Measurements from ENCODE around the gene CA5A.

Gene CA5A

DNA sequence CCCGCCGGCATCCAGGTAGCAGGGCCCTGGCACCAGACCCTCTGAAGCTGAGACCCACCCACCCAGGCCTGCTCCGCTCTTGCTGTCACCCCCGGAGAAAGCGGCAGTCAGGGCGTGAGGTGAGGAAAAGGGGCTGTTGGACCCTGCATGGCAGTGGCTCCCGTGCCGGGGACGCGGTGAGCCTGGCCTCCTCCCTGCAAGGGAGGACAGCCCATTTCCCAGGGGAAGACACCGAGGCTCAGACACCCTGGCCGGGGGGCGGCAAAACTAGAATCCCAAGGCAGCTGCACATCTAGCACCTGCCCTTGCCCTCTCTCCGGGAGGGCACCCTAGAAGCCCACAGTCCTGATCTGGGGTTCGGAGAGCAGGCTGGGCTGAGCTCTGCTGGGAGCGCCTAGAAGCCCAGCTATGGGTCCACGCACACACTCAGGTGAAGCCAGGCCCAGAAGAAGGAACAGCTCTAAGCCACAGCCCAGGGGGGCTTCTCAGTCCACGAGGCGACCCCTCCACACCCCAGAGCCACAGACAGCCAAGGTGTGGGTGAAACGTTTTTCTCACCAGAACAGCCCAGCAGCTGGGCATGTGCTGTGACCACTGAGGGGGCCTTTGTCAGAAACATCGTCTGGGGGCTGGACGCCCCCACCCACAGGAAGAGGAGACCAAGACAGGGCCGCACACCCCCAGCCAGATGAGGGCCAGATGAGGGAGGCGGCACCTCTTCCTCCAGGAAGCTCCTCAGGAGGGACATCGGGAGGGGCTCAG, 89.4 kb downstream of the CA5A start:
- DNase-seq (ENCODE audit: low read depth): no peak
- no peak for TF ChIP-seq CTCF (conservative IDR thresholded peaks at IDR 0.05; ENCODE audit: control insufficient read depth, insufficient read depth, low read depth, low read length)
- H3K4me3 ChIP-seq (ENCODE audit: control insufficient read depth, low read depth, low read length): no peak overlapping the region

- no peak for TF ChIP-seq CTCF (conservative IDR thresholded peaks at IDR 0.05; ENCODE audit: control insufficient read depth, insufficient read depth, low read depth, low read length)
- no peak overlapping the region for H3K4me3 ChIP-seq (ENCODE audit: control insufficient read depth, low read depth, low read length)
- no peak for DNase-seq (ENCODE audit: low read depth)
Observed at GRCh38 chr16:87845807-87846619, 90.3 kb downstream of the CA5A start.

DNA sequence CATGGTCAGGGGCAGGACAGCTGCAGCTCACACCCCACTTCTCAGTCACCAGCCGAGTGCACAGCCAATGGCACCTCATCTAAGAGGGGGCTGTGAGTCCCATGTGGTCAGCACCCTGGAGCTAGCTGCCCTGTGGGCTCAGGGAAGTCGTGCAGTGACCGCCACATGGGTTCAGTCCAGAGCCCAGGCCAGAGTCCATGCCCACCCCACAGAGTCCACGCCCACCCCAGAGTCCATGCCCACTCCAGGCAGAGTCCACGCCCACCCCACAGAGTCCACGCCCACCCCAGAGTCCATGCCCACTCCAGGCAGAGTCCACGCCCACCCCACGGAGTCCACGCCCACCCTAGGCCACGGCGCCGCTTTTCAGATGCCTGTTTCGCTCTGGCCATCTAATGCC, 91.1 kb downstream of the CA5A start:
- no peak for DNase-seq (ENCODE audit: low read depth)
- TF ChIP-seq CTCF (conservative IDR thresholded peaks at IDR 0.05; ENCODE audit: control insufficient read depth, insufficient read depth, low read depth, low read length): no peak
- H3K4me3 ChIP-seq (ENCODE audit: control insufficient read depth, low read depth, low read length): no peak overlapping the region

GRCh38 chr16:87844809-87845208, 91.5 kb downstream of the CA5A start:
- TF ChIP-seq CTCF (conservative IDR thresholded peaks at IDR 0.05; ENCODE audit: control insufficient read depth, insufficient read depth, low read depth, low read length): no peak
- H3K4me3 ChIP-seq (ENCODE audit: control insufficient read depth, low read depth, low read length): no peak overlapping the region
- DNase-seq (ENCODE audit: low read depth): no peak

DNA sequence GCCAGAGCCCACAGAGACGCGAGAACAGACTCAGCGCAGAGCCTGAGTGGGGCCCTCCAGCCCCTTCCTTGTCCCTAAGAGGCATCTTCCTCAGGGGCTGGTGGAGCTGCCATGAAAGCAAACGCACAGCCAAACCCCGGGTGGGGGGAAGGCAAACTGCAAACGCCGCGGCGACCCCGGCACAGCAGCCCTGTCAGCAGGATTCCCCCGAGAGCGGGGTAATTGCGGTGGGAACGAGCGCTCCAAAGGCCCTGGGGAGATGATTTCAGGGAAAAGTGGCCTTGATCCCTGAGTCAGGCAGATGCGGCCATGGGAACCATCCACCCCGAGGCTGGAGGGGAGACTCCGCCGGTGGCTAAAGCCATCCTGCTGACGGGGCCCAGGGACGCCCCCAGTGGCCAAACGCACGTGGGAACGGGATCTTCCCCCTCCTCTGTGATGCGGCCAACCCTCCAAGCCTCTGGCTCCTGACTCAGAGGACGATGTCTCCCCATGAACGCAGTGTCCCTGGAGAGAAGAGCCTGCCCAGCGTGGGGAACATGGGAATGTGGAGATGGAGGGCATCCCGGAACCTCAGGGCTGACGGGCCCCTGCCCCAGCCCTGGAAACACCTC, 92.1 kb downstream of the CA5A start:
- DNase-seq (ENCODE audit: low read depth): peak; percentile 63

More for the DNA sequence above, 92.1 kb downstream of the CA5A start:
- H3K4me3 ChIP-seq (ENCODE audit: control insufficient read depth, low read depth, low read length): no peak overlapping the region
- no peak for TF ChIP-seq CTCF (conservative IDR thresholded peaks at IDR 0.05; ENCODE audit: control insufficient read depth, insufficient read depth, low read depth, low read length)

Data from fibroblast of mammary gland (primary cell).